Common myeloid progenitor, CD34-positive (primary cell): ENCODE data around the gene ADAMTS18.

Experiments used
- CTCF ChIA-PET: fragments of 350-600 bp; sonication (Branson Sonifier 250); formaldehyde crosslinking; loops from one replicate; lab custom pipeline; 2021; ENCODE audit warnings: antibody characterized with exemption; lab: Charles Lee
- POLR2A ChIA-PET: fragments of 350-600 bp; sonication (Branson Sonifier 250); formaldehyde crosslinking; loops from one replicate; lab custom pipeline; 2021; ENCODE audit warnings: antibody characterized with exemption; lab: Charles Lee
- DNase-seq, 3 donors: peaks; one replicate each; pipeline versions ENCODE4 v3.0.0 to v3.0.0-alpha.2; 2013
- H3K27ac ChIP-seq, 2 experiments: 1 replicate in 1 of 2; 2 replicates in 1 of 2; pipeline ENCODE4 v1.7.0; 2013; ENCODE audit warnings: inconsistent platforms in 2 of 2, low read length in 2 of 2, mild to moderate bottlenecking in 2 of 2, low read depth in 1 of 2, moderate library complexity in 1 of 2; ENCODE audit not compliant: severe bottlenecking in 2 of 2, insufficient read depth in 1 of 2, poor library complexity in 1 of 2
- H3K27me3 ChIP-seq, 5 experiments: replicated peaks in 2 of 5; 1 replicate in 3 of 5; 2 replicates in 2 of 5; pipeline versions ENCODE4 v1.6.1 to v1.7.0; 2013; ENCODE audit warnings: low read length in 4 of 5, mild to moderate bottlenecking in 2 of 5, moderate library complexity in 2 of 5, inconsistent platforms in 1 of 5; ENCODE audit not compliant: insufficient read depth in 5 of 5, control insufficient read depth in 4 of 5
- H3K36me3 ChIP-seq, 4 experiments: 1 replicate in 2 of 4; 2 replicates in 2 of 4; pipeline versions ENCODE4 v1.6.1 to v1.7.0; 2013; ENCODE audit warnings: low read length in 3 of 4, control low read depth in 1 of 4, mild to moderate bottlenecking in 1 of 4; ENCODE audit not compliant: control insufficient read depth in 4 of 4, insufficient read depth in 4 of 4
- H3K4me1 ChIP-seq, 4 experiments: 1 replicate in 3 of 4; 2 replicates in 1 of 4; pipeline versions ENCODE4 v1.6.1 to v1.7.1; 2013; ENCODE audit warnings: low read length in 3 of 4, mild to moderate bottlenecking in 3 of 4, control low read depth in 1 of 4, inconsistent platforms in 1 of 4, moderate library complexity in 1 of 4; ENCODE audit not compliant: control insufficient read depth in 4 of 4, insufficient read depth in 4 of 4; ENCODE audit errors: control extremely low read depth in 1 of 4
- H3K4me3 ChIP-seq, 7 experiments: 1 replicate in 4 of 7; 2 replicates in 3 of 7; pipeline versions ENCODE4 v1.5.1 to v1.7.0; 2013; ENCODE audit warnings: mild to moderate bottlenecking in 7 of 7, low read length in 6 of 7, moderate library complexity in 6 of 7, inconsistent platforms in 2 of 7, low read depth in 2 of 7, control low read depth in 1 of 7; ENCODE audit not compliant: insufficient read depth in 4 of 7, control insufficient read depth in 1 of 7; ENCODE audit errors: extremely low read depth in 1 of 7
- H3K9me3 ChIP-seq, 5 experiments: 1 replicate in 4 of 5; 2 replicates in 1 of 5; pipeline versions ENCODE4 v1.6.1 to v1.7.1; 2013; ENCODE audit warnings: low read length in 4 of 5, mild to moderate bottlenecking in 2 of 5, inconsistent platforms in 1 of 5, low read depth in 1 of 5, moderate library complexity in 1 of 5; ENCODE audit not compliant: control insufficient read depth in 4 of 5, insufficient read depth in 2 of 5; ENCODE audit errors: control extremely low read depth in 1 of 5
- WGBS: methylation state at CpG from one replicate; pipeline ENCODE4 v1.1.5; 2013; ENCODE audit not compliant: insufficient coverage; 5-methylcytosine and 5-hydroxymethylcytosine counted together

ADAMTS18 gene

GRCh38 chr16:77300256-77300655 lies 134.6 kb downstream of the ADAMTS18 start:
- Histone ChIP-seq H3K27me3 (no peaks in the 10 kb centered on the region), H3K27ac (no peak overlapping the region), H3K36me3 (no peaks in the 10 kb centered on the region), H3K4me3 (no peak overlapping the region), H3K4me1 (no peaks in the 10 kb centered on the region), H3K9me3 (no peaks in the 10 kb centered on the region)
- ChIA-PET CTCF (no interaction called here), POLR2A (no interaction called here)
- no peak for DNase-seq
- 93% methylated on average over 2 of the region's 3 CpGs for WGBS

- Histone ChIP-seq H3K4me3 (no peak overlapping the region), H3K36me3 (no peaks in the 10 kb centered on the region), H3K4me1 (no peaks in the 10 kb centered on the region), H3K27me3 (no peaks in the 10 kb centered on the region), H3K9me3 (no peaks in the 10 kb centered on the region), H3K27ac (no peak overlapping the region)
- POLR2A ChIA-PET, result no interaction called here
- CTCF ChIA-PET, result no interaction called here
- no peak for DNase-seq
- WGBS, result 100% methylated on average over 1 of the region's 1 CpG
Observed at GRCh38 chr16:77299395-77299794, 135.4 kb downstream of the ADAMTS18 start.

GRCh38 chr16:77298418-77299360 lies 136.1 kb downstream of the ADAMTS18 start:
- Histone ChIP-seq H3K4me1 (no peaks in the 10 kb centered on the region), H3K27ac (no peak overlapping the region), H3K36me3 (no peaks in the 10 kb centered on the region), H3K27me3 (no peaks in the 10 kb centered on the region), H3K9me3 (no peaks in the 10 kb centered on the region), H3K4me3 (no peak overlapping the region)
- ChIA-PET POLR2A (no interaction called here), CTCF (no interaction called here)
- DNase-seq, result no peak
- WGBS, result 91% methylated on average over 7 of the region's 12 CpGs

GRCh38 chr16:77297996-77298395 lies 136.8 kb downstream of the ADAMTS18 start:
- no peak overlapping the region for H3K27ac ChIP-seq
- DNase-seq, result no peak
- no peaks in the 10 kb centered on the region for H3K36me3 ChIP-seq
- H3K4me3 ChIP-seq, result no peak overlapping the region
- H3K4me1 ChIP-seq, result no peaks in the 10 kb centered on the region
- POLR2A ChIA-PET, result no interaction called here
- CTCF ChIA-PET, result no interaction called here
- H3K27me3 ChIP-seq, result no peaks in the 10 kb centered on the region
- H3K9me3 ChIP-seq, result no peaks in the 10 kb centered on the region
- 80% methylated on average over 2 of the region's 5 CpGs for WGBS

GRCh38 chr16:77295896-77296295 lies 138.9 kb downstream of the ADAMTS18 start:
- no CpG with 5 or more reads among the region's 3 CpGs for WGBS
- CTCF ChIA-PET, result no interaction called here

DNA sequence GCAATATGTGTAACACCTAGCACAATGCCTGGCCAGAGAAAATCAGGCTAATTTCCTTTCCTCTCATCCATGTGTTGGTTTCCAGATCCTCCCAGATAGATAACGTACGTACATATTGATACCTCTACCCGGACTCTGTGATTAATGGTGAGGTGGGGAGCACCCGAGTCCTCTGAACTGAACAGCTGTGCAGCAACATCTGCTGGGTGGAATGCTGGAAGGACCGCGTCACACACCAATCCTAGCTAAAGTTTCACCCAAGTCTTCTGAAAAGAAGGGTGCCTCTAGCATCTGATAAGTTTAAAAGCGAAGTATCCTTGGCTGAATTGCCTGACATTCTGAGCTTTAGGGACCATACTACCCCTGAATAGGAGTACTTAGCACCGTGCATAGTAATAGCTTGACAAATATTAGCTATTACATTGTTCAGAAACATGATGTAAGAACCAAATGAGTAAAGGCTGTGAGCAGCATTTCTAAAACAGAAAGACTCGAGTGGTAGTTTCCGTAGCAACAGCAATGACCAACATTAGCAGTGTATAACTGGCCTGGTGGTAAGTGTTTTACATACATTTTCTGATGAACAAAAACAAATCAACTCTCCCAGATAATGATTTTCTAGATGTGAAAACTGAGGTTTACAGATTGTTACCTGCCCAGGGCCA lies 144.3 kb downstream of the ADAMTS18 start:
- H3K27ac ChIP-seq, result no peak overlapping the region
- H3K27me3 ChIP-seq, result no peaks in the 10 kb centered on the region
- 90% methylated on average over 6 of the region's 10 CpGs for WGBS
- ChIA-PET CTCF (no interaction called here), POLR2A (no interaction called here)
- H3K9me3 ChIP-seq, result no peaks in the 10 kb centered on the region
- DNase-seq, result peak in 1 of 3 donors; percentile 6
- H3K4me3 ChIP-seq, result no peak overlapping the region
- no peaks in the 10 kb centered on the region for H3K4me1 ChIP-seq
- H3K36me3 ChIP-seq, result no peaks in the 10 kb centered on the region

More at GRCh38 chr16:77295896-77296295, 138.9 kb downstream of the ADAMTS18 start:
- Histone ChIP-seq H3K27ac (no peak overlapping the region), H3K9me3 (no peaks in the 10 kb centered on the region), H3K4me3 (no peak overlapping the region), H3K36me3 (no peaks in the 10 kb centered on the region), H3K4me1 (no peaks in the 10 kb centered on the region), H3K27me3 (no peaks in the 10 kb centered on the region)
- POLR2A ChIA-PET, result no interaction called here
- DNase-seq, result no peak

- ChIA-PET CTCF (no interaction called here), POLR2A (no interaction called here)
- 80% methylated on average over 2 of the region's 2 CpGs for WGBS
- H3K27me3 ChIP-seq, result no peaks in the 10 kb centered on the region
- no peaks in the 10 kb centered on the region for H3K36me3 ChIP-seq
- no peak overlapping the region for H3K27ac ChIP-seq
- H3K4me3 ChIP-seq, result no peak overlapping the region
- H3K4me1 ChIP-seq, result no peaks in the 10 kb centered on the region
- no peaks in the 10 kb centered on the region for H3K9me3 ChIP-seq
- no peak for DNase-seq
Observed at GRCh38 chr16:77289331-77289809, 145.5 kb downstream of the ADAMTS18 start.
